ENCODE data around the gene BTF3.

- TF ChIP-seq CTCF (IDR thresholded peaks at IDR 0.05; ENCODE audit: low read length) (no peak), EZH2 (IDR thresholded peaks at IDR 0.05; ENCODE audit: borderline replicate concordance, low read length) (no peak)
Measured at GRCh38 chr5:73532195-73532594, 34.0 kb downstream of the BTF3 start.

All from OCI-LY1 (cell line).